Hepatocyte (in vitro differentiated cells): ENCODE measurements around the gene TLR1. TPM values are rescaled to one million over a fixed set of nuclear protein-coding genes. Genes with fewer than 3 reads are reported as not detected.

ENCODE experiments used
- DNase-seq: peaks from one replicate; pipeline ENCODE4 v3.0.0-alpha.2; 2016; ENCODE audit warnings: low spot score
- H2AFZ ChIP-seq: fragments of 200-600 bp; sonication (generic); 2 replicates; pipeline ENCODE4 v1.6.0; 2016; ENCODE audit warnings: antibody characterized with exemption, mild to moderate bottlenecking
- H3K27ac ChIP-seq: fragments of 200-600 bp; sonication (generic); 2 replicates; pipeline ENCODE4 v1.5.1; 2016; ENCODE audit warnings: mild to moderate bottlenecking
- H3K27me3 ChIP-seq: fragments of 200-600 bp; sonication (generic); 2 replicates; pipeline ENCODE4 v1.6.1; 2016
- H3K36me3 ChIP-seq: fragments of 200-600 bp; sonication (generic); replicated peaks from 2 replicates; pipeline ENCODE4 v1.5.1; 2016; ENCODE audit warnings: low read depth; ENCODE audit not compliant: insufficient read depth
- H3K4me1 ChIP-seq: fragments of 200-600 bp; sonication (generic); 2 replicates; pipeline ENCODE4 v1.5.1; 2016; ENCODE audit warnings: mild to moderate bottlenecking, moderate library complexity; ENCODE audit not compliant: insufficient read depth
- H3K4me2 ChIP-seq: fragments of 200-600 bp; sonication (generic); 2 replicates; pipeline ENCODE4 v1.6.0; 2016
- H3K4me3 ChIP-seq: fragments of 200-600 bp; sonication (generic); 2 replicates; pipeline ENCODE4 v1.5.1; 2016; ENCODE audit warnings: mild to moderate bottlenecking
- H3K79me2 ChIP-seq: fragments of 200-600 bp; sonication (generic); 2 replicates; pipeline ENCODE4 v1.6.0; 2017; ENCODE audit warnings: mild to moderate bottlenecking
- H3K9me2 ChIP-seq: fragments of 200-600 bp; sonication (generic); replicated peaks from 2 replicates; pipeline ENCODE4 v1.6.0; 2017; ENCODE audit warnings: mild to moderate bottlenecking; ENCODE audit not compliant: insufficient read depth
- H3K9me3 ChIP-seq: fragments of 200-600 bp; sonication (generic); 2 replicates; pipeline ENCODE4 v1.5.1; 2016; ENCODE audit warnings: low read depth, mild to moderate bottlenecking
- H4K20me1 ChIP-seq: fragments of 200-600 bp; sonication (generic); 2 replicates; pipeline ENCODE4 v1.6.0; 2016; ENCODE audit warnings: mild to moderate bottlenecking; ENCODE audit not compliant: insufficient read depth, poor library complexity, severe bottlenecking
- EZH2 ChIP-seq: fragments of 200-600 bp; sonication (generic); IDR thresholded peaks from 2 replicates; pipeline ENCODE4 v1.6.1; 2016; ENCODE audit warnings: antibody characterized with exemption, mild to moderate bottlenecking, borderline replicate concordance
- EZH2phosphoT487 ChIP-seq: fragments of 200-600 bp; sonication (generic); IDR thresholded peaks from one replicate; pipeline ENCODE4 v1.6.1; 2018; ENCODE audit warnings: antibody characterized with exemption, mild to moderate bottlenecking, low read depth, moderate library complexity; ENCODE audit not compliant: unreplicated experiment, severe bottlenecking
- WGBS: methylation state at CpG from one replicate; pipeline ENCODE4 v1.1.6; 2016; ENCODE audit warnings: low lambda C conversion rate; ENCODE audit errors: missing lambda C conversion rate; 5-methylcytosine and 5-hydroxymethylcytosine counted together
- polyA plus RNA-seq: library from polyadenylated mRNA; unstranded; fragments of >200 nt; fragmentation: Nextera tagmentation; extraction: Ambion mirVana; gene quantifications from 2 replicates; pipeline ENCODE4 v1.2.1, GENCODE V29; 2016
- total RNA-seq: library from RNA; depleted of rRNA; stranded (reverse); fragments of >200 nt; gene quantifications from 2 replicates; pipeline ENCODE4 v1.2.3, GENCODE V29; 2014
- TF ChIP-seq, protein P1 (sequence below): fragments of 200-600 bp; sonication (generic); IDR thresholded peaks from 2 replicates; pipeline ENCODE4 v1.5.1; 2016; ENCODE audit warnings: antibody characterized with exemption, mild to moderate bottlenecking; ENCODE audit not compliant: poor library complexity

Gene TLR1
- total and polyA plus RNA-seq, 2 experiments from 2014 or later = 1.0 to 2.7 TPM

- no peaks in the 10 kb centered on the region for H3K36me3 ChIP-seq
- no peak overlapping the region for H3K27ac ChIP-seq
- no peak for DNase-seq
- no peak overlapping the region for H2AFZ ChIP-seq
- TF ChIP-seq EZH2phosphoT487 (no peak), EZH2 (no peak)
- TF ChIP-seq, protein P1, sequence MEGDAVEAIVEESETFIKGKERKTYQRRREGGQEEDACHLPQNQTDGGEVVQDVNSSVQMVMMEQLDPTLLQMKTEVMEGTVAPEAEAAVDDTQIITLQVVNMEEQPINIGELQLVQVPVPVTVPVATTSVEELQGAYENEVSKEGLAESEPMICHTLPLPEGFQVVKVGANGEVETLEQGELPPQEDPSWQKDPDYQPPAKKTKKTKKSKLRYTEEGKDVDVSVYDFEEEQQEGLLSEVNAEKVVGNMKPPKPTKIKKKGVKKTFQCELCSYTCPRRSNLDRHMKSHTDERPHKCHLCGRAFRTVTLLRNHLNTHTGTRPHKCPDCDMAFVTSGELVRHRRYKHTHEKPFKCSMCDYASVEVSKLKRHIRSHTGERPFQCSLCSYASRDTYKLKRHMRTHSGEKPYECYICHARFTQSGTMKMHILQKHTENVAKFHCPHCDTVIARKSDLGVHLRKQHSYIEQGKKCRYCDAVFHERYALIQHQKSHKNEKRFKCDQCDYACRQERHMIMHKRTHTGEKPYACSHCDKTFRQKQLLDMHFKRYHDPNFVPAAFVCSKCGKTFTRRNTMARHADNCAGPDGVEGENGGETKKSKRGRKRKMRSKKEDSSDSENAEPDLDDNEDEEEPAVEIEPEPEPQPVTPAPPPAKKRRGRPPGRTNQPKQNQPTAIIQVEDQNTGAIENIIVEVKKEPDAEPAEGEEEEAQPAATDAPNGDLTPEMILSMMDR = no peak
- WGBS = 92% methylated on average over 2 of the region's 2 CpGs
- H3K4me1 ChIP-seq = no peaks in the 10 kb centered on the region
- no peaks in the 10 kb centered on the region for H3K79me2 ChIP-seq
- H3K9me2 ChIP-seq = no peaks in the 10 kb centered on the region
- H3K27me3 ChIP-seq = no peaks in the 10 kb centered on the region
- H3K9me3 ChIP-seq = no peaks in the 10 kb centered on the region
- no peaks in the 10 kb centered on the region for H4K20me1 ChIP-seq
- H3K4me2 ChIP-seq = no peak overlapping the region
- H3K4me3 ChIP-seq = no peak overlapping the region
Observed at GRCh38 chr4:38791010-38791409, 13.6 kb downstream of the TLR1 start.

DNA sequence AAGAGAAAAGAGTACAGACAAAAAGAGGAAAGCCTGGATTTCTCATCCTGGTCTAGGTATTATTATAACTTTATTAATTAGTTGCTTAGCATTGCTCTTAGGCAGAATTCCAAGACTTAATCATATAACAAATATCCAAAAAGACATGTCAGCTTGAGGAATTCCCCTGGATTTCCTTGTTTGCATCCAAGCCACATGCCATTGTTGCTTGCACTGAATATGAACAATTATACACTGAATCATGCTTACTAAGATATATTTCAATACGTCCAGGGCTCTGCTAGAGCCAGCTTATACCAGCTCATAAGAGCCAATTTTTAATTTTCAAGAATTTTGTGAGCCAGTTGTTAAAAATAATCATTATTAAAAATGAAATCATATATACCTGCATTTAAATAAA lies 16.3 kb downstream of the TLR1 start:
- no peak overlapping the region for H2AFZ ChIP-seq
- 84% methylated on average over 1 of the region's 1 CpG for WGBS
- no peaks in the 10 kb centered on the region for H3K4me1 ChIP-seq
- no peaks in the 10 kb centered on the region for H3K79me2 ChIP-seq
- H3K4me3 ChIP-seq = no peak overlapping the region
- H3K9me2 ChIP-seq = no peaks in the 10 kb centered on the region
- H3K4me2 ChIP-seq = no peak overlapping the region
- H3K27ac ChIP-seq = no peak overlapping the region
- H3K27me3 ChIP-seq = no peaks in the 10 kb centered on the region
- H3K36me3 ChIP-seq = no peaks in the 10 kb centered on the region
- no peak for TF ChIP-seq EZH2phosphoT487
- no peak for TF ChIP-seq EZH2
- TF ChIP-seq, protein P1 = no peak
- H3K9me3 ChIP-seq = no peaks in the 10 kb centered on the region
- no peak for DNase-seq
- no peaks in the 10 kb centered on the region for H4K20me1 ChIP-seq

GRCh38 chr4:38787693-38788092 lies 16.9 kb downstream of the TLR1 start:
- Histone ChIP-seq H3K36me3 (no peaks in the 10 kb centered on the region), H3K79me2 (no peaks in the 10 kb centered on the region), H3K4me3 (no peak overlapping the region), H3K9me3 (no peaks in the 10 kb centered on the region), H3K4me2 (no peak overlapping the region), H4K20me1 (no peaks in the 10 kb centered on the region), H3K4me1 (no peaks in the 10 kb centered on the region), H2AFZ (no peak overlapping the region), H3K27ac (no peak overlapping the region), H3K9me2 (no peaks in the 10 kb centered on the region), H3K27me3 (no peaks in the 10 kb centered on the region)
- TF ChIP-seq, protein P1 = no peak
- TF ChIP-seq EZH2phosphoT487 (no peak), EZH2 (no peak)
- no peak for DNase-seq
- WGBS = 52% methylated on average over 4 of the region's 4 CpGs

- no peaks in the 10 kb centered on the region for H3K9me3 ChIP-seq
- H3K4me1 ChIP-seq = no peaks in the 10 kb centered on the region
- DNase-seq = no peak
- H3K27ac ChIP-seq = no peak overlapping the region
- H2AFZ ChIP-seq = no peak overlapping the region
- no peaks in the 10 kb centered on the region for H4K20me1 ChIP-seq
- H3K4me2 ChIP-seq = no peak overlapping the region
- WGBS = 95% methylated on average over 8 of the region's 8 CpGs
- no peak overlapping the region for H3K4me3 ChIP-seq
- no peak for TF ChIP-seq EZH2
- TF ChIP-seq EZH2phosphoT487 = no peak
- TF ChIP-seq, protein P1 = no peak
- no peaks in the 10 kb centered on the region for H3K79me2 ChIP-seq
- H3K9me2 ChIP-seq = no peaks in the 10 kb centered on the region
- no peaks in the 10 kb centered on the region for H3K27me3 ChIP-seq
- H3K36me3 ChIP-seq = no peaks in the 10 kb centered on the region
Observed at GRCh38 chr4:38785901-38786402, 18.6 kb downstream of the TLR1 start.
